OCI-LY1 (cell line): Measurements from ENCODE around the gene COG4.

Experiments
- H2AFZ ChIP-seq: fragments of 200-600 bp; sonication (generic), shearing (Covaris generic); 2 replicates; pipeline ENCODE4 v1.6.0; 2014; ENCODE audit warnings: antibody characterized with exemption, mild to moderate bottlenecking, low read length
- H3F3A ChIP-seq: fragments of 200-600 bp; sonication (generic), shearing (Covaris generic); 2 replicates; pipeline ENCODE4 v1.6.0; 2014; ENCODE audit warnings: mild to moderate bottlenecking, antibody characterized with exemption, low read length, moderate library complexity; ENCODE audit not compliant: insufficient read depth
- H3K27ac ChIP-seq: fragments of 200-600 bp; sonication (generic); 2 replicates; pipeline ENCODE4 v1.5.1; 2014; ENCODE audit warnings: low read length, mixed run types, mild to moderate bottlenecking, low read depth; ENCODE audit not compliant: poor library complexity, severe bottlenecking
- H3K27me3 ChIP-seq: fragments of 200-600 bp; sonication (generic); 2 replicates; pipeline ENCODE4 v1.6.0; 2014; ENCODE audit warnings: antibody characterized with exemption, mild to moderate bottlenecking, low read length, moderate library complexity; ENCODE audit not compliant: insufficient read depth
- H3K36me3 ChIP-seq: fragments of 200-600 bp; sonication (generic); 2 replicates; pipeline ENCODE4 v1.6.1; 2014; ENCODE audit warnings: mild to moderate bottlenecking, antibody characterized with exemption, low read length, moderate library complexity, mixed read lengths; ENCODE audit not compliant: insufficient read depth
- H3K4me1 ChIP-seq: fragments of 200-600 bp; sonication (generic); 2 replicates; pipeline ENCODE4 v1.5.1; 2014; ENCODE audit warnings: mild to moderate bottlenecking, low read length, moderate library complexity; ENCODE audit not compliant: insufficient read depth, severe bottlenecking
- H3K4me2 ChIP-seq: fragments of 200-600 bp; sonication (generic), shearing (Covaris generic); 2 replicates; pipeline ENCODE4 v1.6.1; 2014; ENCODE audit warnings: low read length
- H3K4me3 ChIP-seq: fragments of 200-600 bp; sonication (generic); 2 replicates; pipeline ENCODE4 v1.5.1; 2014; ENCODE audit warnings: low read length, low read depth, mild to moderate bottlenecking, mixed read lengths; ENCODE audit not compliant: poor library complexity, severe bottlenecking
- H3K79me2 ChIP-seq: fragments of 200-600 bp; shearing (Covaris generic); 2 replicates; pipeline ENCODE4 v1.6.1; 2016; ENCODE audit warnings: mixed run types, low read length, mixed read lengths; ENCODE audit not compliant: insufficient read depth
- H3K9ac ChIP-seq: fragments of 200-600 bp; sonication (generic), shearing (Covaris generic); 2 replicates; pipeline ENCODE4 v1.6.1; 2014; ENCODE audit warnings: mild to moderate bottlenecking, low read length, mixed read lengths
- H3K9me2 ChIP-seq: fragments of 200-600 bp; sonication (generic), shearing (Covaris generic); 2 replicates; pipeline ENCODE4 v1.6.1; 2014; ENCODE audit warnings: low read depth, mild to moderate bottlenecking, low read length, mixed read lengths
- H3K9me3 ChIP-seq: fragments of 200-600 bp; shearing (Covaris generic); 2 replicates; pipeline ENCODE4 v1.6.1; 2014; ENCODE audit warnings: low read length, mixed read lengths
- H4K20me1 ChIP-seq: fragments of 200-600 bp; sonication (generic), shearing (Covaris generic); 2 replicates; pipeline ENCODE4 v1.6.0; 2016; ENCODE audit warnings: mild to moderate bottlenecking, low read length; ENCODE audit not compliant: insufficient read depth
- EZH2 ChIP-seq: fragments of 200-600 bp; sonication (generic), shearing (Covaris generic); IDR thresholded peaks from 2 replicates; pipeline ENCODE4 v1.8.0; 2017; ENCODE audit warnings: borderline replicate concordance, mixed run types, mild to moderate bottlenecking, antibody characterized with exemption, low read length, moderate library complexity, mixed read lengths
- TF ChIP-seq, protein P1 (sequence below): fragments of 200-600 bp; sonication (generic), shearing (Covaris generic); IDR thresholded peaks from 2 replicates; pipeline ENCODE4 v1.5.1; 2017; ENCODE audit warnings: mild to moderate bottlenecking, antibody characterized with exemption, low read length, moderate library complexity, mixed read lengths

COG4 gene

GRCh38 chr16:70523076-70523742 is at the start of gene COG4:
Gene COG4, minus strand, starts transcription at chr16:70523554. Its CDS starts 11 bp downstream, at chr16:70523543.
- Histone ChIP-seq H3K9me3 (no peaks in the 10 kb centered on the region), H3K27ac (peak within 1 kb of the TSS; percentile 87), H3K9me2 (no peaks in the 10 kb centered on the region), H3K4me1 (peaks cover 52% of the 10 kb centered on the region), H3K36me3 (peaks cover 45% of the 10 kb centered on the region), H3K79me2 (peaks cover 50% of the 10 kb centered on the region), H4K20me1 (peaks cover 5% of the 10 kb centered on the region), H3K9ac (peak within 1 kb of the TSS; percentile 98), H3K4me2 (peak within 1 kb of the TSS; percentile 75), H3K27me3 (no peaks in the 10 kb centered on the region), H3F3A (no peaks in the 10 kb centered on the region), H2AFZ (no peak within 1 kb of the TSS), H3K4me3 (peak within 1 kb of the TSS; percentile 91)
- TF ChIP-seq, protein P1, sequence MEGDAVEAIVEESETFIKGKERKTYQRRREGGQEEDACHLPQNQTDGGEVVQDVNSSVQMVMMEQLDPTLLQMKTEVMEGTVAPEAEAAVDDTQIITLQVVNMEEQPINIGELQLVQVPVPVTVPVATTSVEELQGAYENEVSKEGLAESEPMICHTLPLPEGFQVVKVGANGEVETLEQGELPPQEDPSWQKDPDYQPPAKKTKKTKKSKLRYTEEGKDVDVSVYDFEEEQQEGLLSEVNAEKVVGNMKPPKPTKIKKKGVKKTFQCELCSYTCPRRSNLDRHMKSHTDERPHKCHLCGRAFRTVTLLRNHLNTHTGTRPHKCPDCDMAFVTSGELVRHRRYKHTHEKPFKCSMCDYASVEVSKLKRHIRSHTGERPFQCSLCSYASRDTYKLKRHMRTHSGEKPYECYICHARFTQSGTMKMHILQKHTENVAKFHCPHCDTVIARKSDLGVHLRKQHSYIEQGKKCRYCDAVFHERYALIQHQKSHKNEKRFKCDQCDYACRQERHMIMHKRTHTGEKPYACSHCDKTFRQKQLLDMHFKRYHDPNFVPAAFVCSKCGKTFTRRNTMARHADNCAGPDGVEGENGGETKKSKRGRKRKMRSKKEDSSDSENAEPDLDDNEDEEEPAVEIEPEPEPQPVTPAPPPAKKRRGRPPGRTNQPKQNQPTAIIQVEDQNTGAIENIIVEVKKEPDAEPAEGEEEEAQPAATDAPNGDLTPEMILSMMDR: no peak
- no peak for TF ChIP-seq EZH2

DNA sequence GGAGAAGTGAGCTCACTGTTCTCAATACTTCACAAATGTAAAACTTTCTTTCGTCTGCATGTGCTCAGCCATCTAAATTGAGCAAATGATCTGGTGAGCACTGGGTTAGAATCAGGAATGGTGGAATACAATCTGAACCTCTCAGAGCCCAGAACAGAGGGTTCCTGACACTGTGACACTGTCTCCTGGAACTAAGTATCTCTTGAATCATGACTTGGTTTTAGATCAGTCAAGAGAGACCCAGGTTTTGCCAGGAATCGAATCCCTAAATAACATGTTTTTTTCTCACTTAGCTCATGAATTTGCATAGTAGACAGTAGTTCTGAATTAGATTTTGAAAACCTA is 49.5 kb upstream of the COG4 start:
- no peaks in the 10 kb centered on the region for H4K20me1 ChIP-seq
- no peaks in the 10 kb centered on the region for H3K9me3 ChIP-seq
- H3K36me3 ChIP-seq: peaks cover 77% of the 10 kb centered on the region
- H3K79me2 ChIP-seq: no peaks in the 10 kb centered on the region
- no peak overlapping the region for H3K4me2 ChIP-seq
- no peaks in the 10 kb centered on the region for H3K9me2 ChIP-seq
- TF ChIP-seq, protein P1: no peak
- no peak for TF ChIP-seq EZH2
- H3K4me3 ChIP-seq: no peak overlapping the region
- H3K9ac ChIP-seq: no peak overlapping the region
- H3K27me3 ChIP-seq: no peaks in the 10 kb centered on the region
- peaks cover 20% of the 10 kb centered on the region; the same call in 1 of the 2 replicates for H3F3A ChIP-seq
- no peak overlapping the region for H2AFZ ChIP-seq
- no peaks in the 10 kb centered on the region for H3K4me1 ChIP-seq
- H3K27ac ChIP-seq: no peak overlapping the region

GRCh38 chr16:70572050-70572925 is 48.9 kb upstream of the COG4 start:
- no peaks in the 10 kb centered on the region for H3K4me1 ChIP-seq
- no peak overlapping the region for H2AFZ ChIP-seq
- H3F3A ChIP-seq: peaks cover 21% of the 10 kb centered on the region; the same call in 1 of the 2 replicates
- H4K20me1 ChIP-seq: no peaks in the 10 kb centered on the region
- H3K9me3 ChIP-seq: no peaks in the 10 kb centered on the region
- no peaks in the 10 kb centered on the region for H3K9me2 ChIP-seq
- no peaks in the 10 kb centered on the region for H3K27me3 ChIP-seq
- no peak overlapping the region for H3K27ac ChIP-seq
- H3K4me3 ChIP-seq: no peak overlapping the region
- H3K79me2 ChIP-seq: no peaks in the 10 kb centered on the region
- no peak overlapping the region for H3K9ac ChIP-seq
- no peak overlapping the region for H3K4me2 ChIP-seq
- TF ChIP-seq, protein P1: no peak
- TF ChIP-seq EZH2: no peak
- H3K36me3 ChIP-seq: peaks cover 83% of the 10 kb centered on the region
